ENCODE results near the gene BCKDHB.

DNA sequence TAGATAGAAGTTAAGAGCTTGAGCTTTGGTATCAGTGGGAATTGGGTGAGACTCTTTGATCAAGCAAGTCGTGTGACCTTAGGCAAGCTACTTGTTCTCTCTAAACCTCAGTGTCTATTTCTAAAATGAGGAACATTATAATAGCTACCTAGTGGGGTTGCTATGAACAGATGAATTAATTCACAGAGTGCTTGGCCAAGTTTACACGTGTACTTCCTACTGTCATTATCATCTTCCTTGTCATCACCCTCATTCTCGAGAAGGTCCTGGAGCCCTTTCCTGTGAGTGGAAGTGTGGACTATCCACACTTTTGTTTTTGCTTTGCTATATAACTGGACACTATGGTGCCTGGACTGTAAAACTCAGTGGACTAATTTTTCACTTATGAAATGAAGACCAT lies 64.0 kb downstream of the BCKDHB start:
- TF ChIP-seq POLR2AphosphoS5 (IDR thresholded peaks at IDR 0.05) (no peak), POLR2A (IDR thresholded peaks at IDR 0.05) (no peak), EP300 (IDR thresholded peaks at IDR 0.05) (no peak)
- TF ChIP-seq, protein P1, sequence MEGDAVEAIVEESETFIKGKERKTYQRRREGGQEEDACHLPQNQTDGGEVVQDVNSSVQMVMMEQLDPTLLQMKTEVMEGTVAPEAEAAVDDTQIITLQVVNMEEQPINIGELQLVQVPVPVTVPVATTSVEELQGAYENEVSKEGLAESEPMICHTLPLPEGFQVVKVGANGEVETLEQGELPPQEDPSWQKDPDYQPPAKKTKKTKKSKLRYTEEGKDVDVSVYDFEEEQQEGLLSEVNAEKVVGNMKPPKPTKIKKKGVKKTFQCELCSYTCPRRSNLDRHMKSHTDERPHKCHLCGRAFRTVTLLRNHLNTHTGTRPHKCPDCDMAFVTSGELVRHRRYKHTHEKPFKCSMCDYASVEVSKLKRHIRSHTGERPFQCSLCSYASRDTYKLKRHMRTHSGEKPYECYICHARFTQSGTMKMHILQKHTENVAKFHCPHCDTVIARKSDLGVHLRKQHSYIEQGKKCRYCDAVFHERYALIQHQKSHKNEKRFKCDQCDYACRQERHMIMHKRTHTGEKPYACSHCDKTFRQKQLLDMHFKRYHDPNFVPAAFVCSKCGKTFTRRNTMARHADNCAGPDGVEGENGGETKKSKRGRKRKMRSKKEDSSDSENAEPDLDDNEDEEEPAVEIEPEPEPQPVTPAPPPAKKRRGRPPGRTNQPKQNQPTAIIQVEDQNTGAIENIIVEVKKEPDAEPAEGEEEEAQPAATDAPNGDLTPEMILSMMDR (IDR thresholded peaks at IDR 0.05): no peak
